Measurements from ENCODE around the gene CAMK4. TPM values are rescaled to one million over a fixed set of nuclear protein-coding genes. Genes with fewer than 3 reads are reported as not detected.

Gene CAMK4
- total RNA-seq, 1 experiment from 2014 or later = 10.2 TPM

GRCh38 chr5:111296570-111296969 is 72.4 kb downstream of the CAMK4 start:
- Histone ChIP-seq H3K9ac (ENCODE audit: low read length) (no peak overlapping the region), H3K27me3 (ENCODE audit: insufficient read depth, low read length) (no peaks in the 10 kb centered on the region), H3K79me2 (ENCODE audit: insufficient read depth, low read length) (no peaks in the 10 kb centered on the region), H4K20me1 (ENCODE audit: insufficient read depth) (no peaks in the 10 kb centered on the region; the same call in 1 of the 2 replicates), H3K4me1 (ENCODE audit: control insufficient read depth in 1 of 2, insufficient read depth in 2 of 2, low read length in 2 of 2) (no peaks in the 10 kb centered on the region), H2AFZ (ENCODE audit: low read depth, low read length, poor library complexity, severe bottlenecking) (no peak overlapping the region), H3K4me3 (replicated peaks in 1 of 2; ENCODE audit: low read depth in 1 of 2, low read length in 2 of 2) (no peak overlapping the region), H3K4me2 (ENCODE audit: low read length) (no peak overlapping the region), H3K9me3 (ENCODE audit: control insufficient read depth in 1 of 2, insufficient read depth in 1 of 2, low read depth in 1 of 2, low read length in 2 of 2) (no peaks in the 10 kb centered on the region; a peak in 1 of 4 replicates), H3K36me3 (ENCODE audit: control insufficient read depth in 1 of 2, insufficient read depth in 2 of 2, low read length in 2 of 2) (no peaks in the 10 kb centered on the region), H3K27ac (ENCODE audit: low read depth, low read length) (no peak overlapping the region), H3K9me2 (ENCODE audit: insufficient read depth) (no peaks in the 10 kb centered on the region)
- no TSS peak for BruUV-seq (replicated peaks)
- ChIA-PET CTCF (no interaction called here), POLR2A (no interaction called here), RAD21 (ENCODE audit: low non-redundant PET in 1 of 2, low total read pairs in 2 of 2, uncharacterized antibody in 2 of 2, unreplicated experiment in 2 of 2) (no interaction called here)
- ATAC-seq = no peak
- TF ChIP-seq FOSL1 (IDR thresholded peaks at IDR 0.05; ENCODE audit: low read depth) = no peak
- no peak for TF ChIP-seq ZBTB33 (IDR thresholded peaks at IDR 0.05; ENCODE audit: extremely low read depth, insufficient replicate concordance, low read length)
- no peak for TF ChIP-seq ATF3 (IDR thresholded peaks at IDR 0.05)
- TF ChIP-seq EZH2phosphoT487 (IDR thresholded peaks at IDR 0.05; ENCODE audit: borderline replicate concordance) = no peak
- no peak for TF ChIP-seq EGR1 (IDR thresholded peaks at IDR 0.05; ENCODE audit: low read depth)
- TF ChIP-seq RAD21 (IDR thresholded peaks at IDR 0.05; ENCODE audit: low read depth) = no peak
- no peak for TF ChIP-seq SP1 (IDR thresholded peaks at IDR 0.05; ENCODE audit: low read depth)
- TF ChIP-seq CTCF (IDR thresholded peaks at IDR 0.05 in 2 of 3, conservative IDR thresholded peaks at IDR 0.05 in 1 of 3; ENCODE audit: borderline replicate concordance in 1 of 3, insufficient read depth in 1 of 3, low read depth in 2 of 3, low read length in 2 of 3) = no peak
- TF ChIP-seq ZFX (IDR thresholded peaks at IDR 0.05) = no peak
- TF ChIP-seq YY1 (IDR thresholded peaks at IDR 0.05; ENCODE audit: extremely low read depth, insufficient replicate concordance, low read depth, low read length) = no peak
- no peak for TF ChIP-seq ELF1 (IDR thresholded peaks at IDR 0.05; ENCODE audit: borderline replicate concordance, low read depth)
- TF ChIP-seq JUND (IDR thresholded peaks at IDR 0.05) = no peak
- TF ChIP-seq TCF7L2 (IDR thresholded peaks at IDR 0.05; ENCODE audit: borderline replicate concordance, extremely low read depth, insufficient read depth, insufficient read length) = no peak
- TF ChIP-seq SIN3A (IDR thresholded peaks at IDR 0.05; ENCODE audit: low read depth) = no peak
- DNase-seq (ENCODE audit: low read depth, low spot score) = no peak
- intact Hi-C loops (cut with micrococcal nuclease) = no loop called here

Data from HCT116 (cell line).